ENCODE results near the gene TENM4. TPM values are rescaled to one million over a fixed set of nuclear protein-coding genes. Genes with fewer than 3 reads are reported as not detected.
A peak's percentile ranks its signal among the peaks of the same experiment; 100 is the strongest.

TENM4 gene
- total and polyA plus RNA-seq, 11 donors, result 0.08 to 6.4 (median 1.0) TPM

DNA sequence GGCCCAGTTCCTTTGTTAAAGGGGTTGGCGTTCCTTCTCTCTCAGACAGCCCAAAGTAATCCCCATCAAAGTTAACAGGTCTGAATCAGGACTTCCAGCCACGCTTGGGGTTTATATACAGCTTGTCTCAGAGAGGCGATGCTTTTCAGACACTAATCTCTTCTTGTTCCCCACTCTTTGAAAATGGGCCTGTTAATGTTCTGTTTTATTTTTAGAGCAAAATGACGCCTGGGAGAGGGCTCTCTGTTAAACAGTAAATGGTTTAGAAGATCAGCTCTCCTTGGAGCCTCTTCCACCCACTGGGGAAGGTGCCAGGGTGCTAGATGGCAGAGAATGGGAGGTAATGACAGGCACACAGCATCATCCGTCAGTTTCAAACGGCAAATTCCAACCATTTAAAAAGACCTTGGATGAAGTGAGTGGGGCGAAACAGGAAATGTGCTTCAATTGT, 630.2 kb downstream of the TENM4 start:
- Histone ChIP-seq H3K4me3 (no peak overlapping the region), H3K27ac (peak overlapping the region in 2 of 12 donors; percentile 9 to 74), H3K27me3 (no peaks in the 10 kb centered on the region), H3K9me3 (no peaks in the 10 kb centered on the region), H3K36me3 (no peaks in the 10 kb centered on the region), H3K4me1 (peaks cover 0 to 55% (median 7%) of the 10 kb centered on the region in 12 donors)
- DNase-seq (no peak), ATAC-seq (peak in 3 of 4 donors; percentile 68 to 81 (median 80))
- intact Hi-C loops (cut with DNase I), result loop anchor here in 1 of 10 donors (5.0 kb wide), 1 partner anchor 52 kb away; no protein-coding TSS in a partner anchor
- 61 to 66% (median 64%) methylated on average over 7 of the region's 7 CpGs for WGBS, 4 donors
- no peak for TF ChIP-seq POLR2A (IDR thresholded peaks at IDR 0.05)
- TF ChIP-seq, protein P1, sequence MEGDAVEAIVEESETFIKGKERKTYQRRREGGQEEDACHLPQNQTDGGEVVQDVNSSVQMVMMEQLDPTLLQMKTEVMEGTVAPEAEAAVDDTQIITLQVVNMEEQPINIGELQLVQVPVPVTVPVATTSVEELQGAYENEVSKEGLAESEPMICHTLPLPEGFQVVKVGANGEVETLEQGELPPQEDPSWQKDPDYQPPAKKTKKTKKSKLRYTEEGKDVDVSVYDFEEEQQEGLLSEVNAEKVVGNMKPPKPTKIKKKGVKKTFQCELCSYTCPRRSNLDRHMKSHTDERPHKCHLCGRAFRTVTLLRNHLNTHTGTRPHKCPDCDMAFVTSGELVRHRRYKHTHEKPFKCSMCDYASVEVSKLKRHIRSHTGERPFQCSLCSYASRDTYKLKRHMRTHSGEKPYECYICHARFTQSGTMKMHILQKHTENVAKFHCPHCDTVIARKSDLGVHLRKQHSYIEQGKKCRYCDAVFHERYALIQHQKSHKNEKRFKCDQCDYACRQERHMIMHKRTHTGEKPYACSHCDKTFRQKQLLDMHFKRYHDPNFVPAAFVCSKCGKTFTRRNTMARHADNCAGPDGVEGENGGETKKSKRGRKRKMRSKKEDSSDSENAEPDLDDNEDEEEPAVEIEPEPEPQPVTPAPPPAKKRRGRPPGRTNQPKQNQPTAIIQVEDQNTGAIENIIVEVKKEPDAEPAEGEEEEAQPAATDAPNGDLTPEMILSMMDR (IDR thresholded peaks at IDR 0.05), result no peak

DNA sequence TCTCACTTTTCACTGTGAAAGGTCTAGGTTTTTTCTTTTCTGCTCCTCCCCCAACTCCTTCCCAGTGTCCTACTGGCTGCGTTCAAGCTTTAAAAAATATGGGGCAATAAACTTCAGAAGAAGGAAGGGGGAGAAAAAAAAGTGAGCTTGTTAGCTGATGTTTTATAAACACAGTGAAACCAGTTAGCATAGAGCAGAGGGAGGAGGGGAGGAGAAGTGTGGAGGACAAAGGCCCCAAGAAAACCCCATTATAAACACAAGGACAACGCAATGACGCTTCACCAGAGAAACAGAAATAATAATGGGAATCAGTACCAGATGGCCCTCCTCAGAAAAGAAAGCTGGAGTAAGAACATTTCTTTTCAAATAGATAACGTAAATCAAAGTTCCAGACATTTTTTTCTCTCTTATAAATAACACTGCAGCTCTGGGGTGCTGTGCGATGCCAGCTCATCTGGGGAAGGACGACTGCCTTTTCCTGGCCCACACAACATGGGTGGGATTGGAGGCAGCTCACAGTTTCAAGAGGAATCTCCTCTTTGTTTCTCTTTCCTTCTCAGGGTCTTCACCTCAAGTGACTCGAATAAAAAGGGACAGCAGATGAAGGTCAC, 630.8 kb downstream of the TENM4 start:
- ATAC-seq (no peak), DNase-seq (no peak)
- TF ChIP-seq, protein P1 (IDR thresholded peaks at IDR 0.05), result no peak
- no peak for TF ChIP-seq POLR2A (IDR thresholded peaks at IDR 0.05)
- peak overlapping the region in 2 of 12 donors; percentile 9 to 74 for H3K27ac ChIP-seq
- H3K4me3 ChIP-seq, result no peak overlapping the region
- H3K27me3 ChIP-seq, result no peaks in the 10 kb centered on the region
- H3K4me1 ChIP-seq, result peaks cover 0 to 52% (median 7%) of the 10 kb centered on the region in 12 donors
- WGBS, 4 donors, result 67 to 69% (median 68%) methylated on average over 7 of the region's 7 CpGs
- intact Hi-C loops (cut with DNase I), result loop anchor here in 2 of 10 donors (5.0 to 10.0 kb wide), 2 partner anchors 52 to 265 kb away; no protein-coding TSS in a partner anchor
- no peaks in the 10 kb centered on the region for H3K9me3 ChIP-seq
- no peaks in the 10 kb centered on the region for H3K36me3 ChIP-seq

DNA sequence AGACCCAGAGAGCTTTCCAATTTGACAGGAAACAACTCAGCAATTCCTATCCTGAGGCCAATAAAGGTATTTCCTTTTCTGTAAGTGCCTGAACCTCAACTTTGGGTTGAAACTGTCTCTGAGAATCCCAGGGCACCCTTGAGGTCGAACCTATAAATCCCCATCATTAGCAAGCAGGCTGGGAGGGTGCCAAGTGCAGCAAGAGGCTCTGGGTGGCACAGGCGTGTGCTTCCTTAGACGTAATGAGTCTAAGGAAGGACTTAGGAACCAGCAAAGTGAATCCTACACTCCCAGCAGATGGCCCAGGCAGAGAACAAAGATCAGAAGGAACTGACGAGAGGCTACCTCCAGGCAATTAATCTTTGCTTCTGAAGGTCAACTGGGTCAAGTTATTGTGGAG, 631.9 kb downstream of the TENM4 start:
- no peak for TF ChIP-seq POLR2A (IDR thresholded peaks at IDR 0.05)
- TF ChIP-seq, protein P1 (IDR thresholded peaks at IDR 0.05), result no peak
- peak overlapping the region in 1 of 12 donors; percentile 15 for H3K27ac ChIP-seq
- WGBS, 4 donors, result 60 to 78% (median 64%) methylated on average over 4 of the region's 4 CpGs
- H3K27me3 ChIP-seq, result no peaks in the 10 kb centered on the region
- H3K4me1 ChIP-seq, result peaks cover 0 to 50% (median 7%) of the 10 kb centered on the region in 12 donors
- no peak for DNase-seq
- ATAC-seq, result no peak
- intact Hi-C loops (cut with DNase I), result loop anchor here in 1 of 10 donors (10.0 kb wide), 1 partner anchor 266 kb away; no protein-coding TSS in a partner anchor
- H3K4me3 ChIP-seq, result no peak overlapping the region
- H3K36me3 ChIP-seq, result no peaks in the 10 kb centered on the region
- H3K9me3 ChIP-seq, result no peaks in the 10 kb centered on the region

DNA sequence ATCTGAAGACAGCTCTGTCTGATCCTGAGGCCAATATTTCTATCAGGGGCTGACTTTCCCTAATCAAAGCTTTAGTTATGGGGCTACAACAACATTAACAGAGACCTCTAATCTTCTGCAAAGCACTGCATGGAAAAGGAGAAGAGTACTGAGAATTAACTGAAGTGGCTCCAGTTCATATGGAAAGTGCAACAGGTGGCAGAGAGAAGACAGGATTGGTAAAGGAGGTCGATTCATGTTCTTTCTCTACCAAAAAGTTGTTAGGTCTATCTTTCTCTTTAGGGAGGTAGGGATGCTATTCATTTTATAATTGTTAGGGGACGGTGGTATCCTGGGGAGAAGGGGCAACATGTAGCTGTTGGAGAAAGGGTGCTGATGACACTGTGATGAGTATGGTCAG, 633.5 kb downstream of the TENM4 start:
- no peak overlapping the region for H3K4me3 ChIP-seq
- no peaks in the 10 kb centered on the region for H3K9me3 ChIP-seq
- peak overlapping the region in 1 of 12 donors; percentile 61 for H3K27ac ChIP-seq
- no peaks in the 10 kb centered on the region for H3K36me3 ChIP-seq
- no peak for ATAC-seq
- peaks cover 0 to 46% (median 10%) of the 10 kb centered on the region in 12 donors for H3K4me1 ChIP-seq
- intact Hi-C loops (cut with DNase I), result loop anchor here in 1 of 10 donors (10.0 kb wide), 1 partner anchor 267 kb away; no protein-coding TSS in a partner anchor
- no peaks in the 10 kb centered on the region for H3K27me3 ChIP-seq
- 93 to 98% (median 95%) methylated on average over 2 of the region's 2 CpGs for WGBS, 4 donors
- DNase-seq, result no peak
- no peak for TF ChIP-seq POLR2A (IDR thresholded peaks at IDR 0.05)
- TF ChIP-seq, protein P1 (IDR thresholded peaks at IDR 0.05), result no peak

All from heart left ventricle (tissue), 16 donors.